ENCODE data around the gene BPIFB6.

GRCh38 chr20:32997431-32997830 is 34.0 kb upstream of the BPIFB6 start:
- TF ChIP-seq CEBPB (IDR thresholded peaks at IDR 0.05) = no peak
- no peak for TF ChIP-seq USF1 (IDR thresholded peaks at IDR 0.05)
